ENCODE data around the gene ESPL1. TPM values are rescaled to one million over a fixed set of nuclear protein-coding genes. Genes with fewer than 3 reads are reported as not detected.

Gene ESPL1
- total and polyA plus RNA-seq, 2 donors (not counting 3 experiments of a cell fraction or from before 2014, with no cell fraction given) = 16.2 to 42.7 TPM

- peak overlapping the region; percentile 45 to 66 (median 63) for H3K4me3 ChIP-seq (replicated peaks in 1 of 3; ENCODE audit: insufficient read depth in 1 of 3, low read depth in 1 of 3, low read length in 3 of 3)
- ChIA-PET POLR2A (interaction anchor here (0.6 kb wide), 2 partner anchors 17 to 25 kb away, joined by 3 to 4 read pairs; no protein-coding TSS in a partner anchor), CTCF (interaction anchor here (1.0 to 4.2 kb wide), 19 partner anchors 10 to 201 kb away, joined by 3 to 29 read pairs (median 4); partner anchors contain the start of genes AAAS, ESPL1, MYG1 and PFDN5)
- H3K9ac ChIP-seq (replicated peaks; ENCODE audit: extremely low read depth, insufficient read depth, low read length) = peak overlapping the region; percentile 40
- TF ChIP-seq CTCF (IDR thresholded peaks at IDR 0.05; ENCODE audit: extremely low read depth in 1 of 2, insufficient read depth in 1 of 2, low read depth in 1 of 2, low read length in 2 of 2) (no peak), FOS (IDR thresholded peaks at IDR 0.05; ENCODE audit: borderline replicate concordance, insufficient read depth, low read length) (no peak), MAX (IDR thresholded peaks at IDR 0.05; ENCODE audit: insufficient read depth, insufficient read length) (no peak), GATA2 (IDR thresholded peaks at IDR 0.05; ENCODE audit: insufficient read depth, insufficient read length, low read depth, low read length) (no peak), JUN (IDR thresholded peaks at IDR 0.05; ENCODE audit: borderline replicate concordance, insufficient read depth, insufficient read length, low read depth) (no peak), POLR2A (IDR thresholded peaks at IDR 0.05; ENCODE audit: low read depth, low read length) (peak; percentile 58), POLR2AphosphoS5 (IDR thresholded peaks at IDR 0.05; ENCODE audit: insufficient read depth, low read depth, low read length) (peak; percentile 14), EZH2 (IDR thresholded peaks at IDR 0.05; ENCODE audit: borderline replicate concordance, low read depth, low read length, severe bottlenecking) (no peak), MYC (IDR thresholded peaks at IDR 0.05; ENCODE audit: low read depth, low read length) (no peak)
- FAIRE-seq = peak; percentile 28
- H3K9me1 ChIP-seq (replicated peaks; ENCODE audit: control insufficient read depth, extremely low read depth, insufficient read depth, low read length) = no peaks in the 10 kb centered on the region
- H3K36me3 ChIP-seq (ENCODE audit: control insufficient read depth in 2 of 2, extremely low read depth in 1 of 2, insufficient read depth in 2 of 2, low read length in 2 of 2) = no peaks in the 10 kb centered on the region
- DNase-seq (ENCODE audit: low read depth, low spot score) = peak; percentile 79
- peak overlapping the region; percentile 75 for H3K4me2 ChIP-seq (ENCODE audit: insufficient read depth, low read length)
- no peak overlapping the region for H3K27ac ChIP-seq (ENCODE audit: insufficient read depth, low read depth, low read length)
- H3K79me2 ChIP-seq (ENCODE audit: control insufficient read depth, insufficient read depth, low read length) = no peaks in the 10 kb centered on the region
- no TSS peak for BruUV-seq (replicated peaks)
- H4K20me1 ChIP-seq (replicated peaks; ENCODE audit: control insufficient read depth, extremely low read depth, insufficient read depth, low read length) = no peaks in the 10 kb centered on the region
- H3K9me3 ChIP-seq (replicated peaks; ENCODE audit: control insufficient read depth, insufficient read depth, low read length) = no peaks in the 10 kb centered on the region
- intact Hi-C loops (cut with micrococcal nuclease) = loop anchor here (2.0 to 5.0 kb wide), 3 partner anchors 75 to 282 kb away; partner anchors contain the start of genes AAAS, PFDN5 and TARBP2
- H3K4me1 ChIP-seq (ENCODE audit: control insufficient read depth, extremely low read depth, insufficient read depth, low read length) = peaks cover 55% of the 10 kb centered on the region
- dilution Hi-C loops (cut with MboI; ENCODE audit: extremely low pct_ligation_motif_present, low sequenced_read_pairs) = no loop called here
- H2AFZ ChIP-seq (ENCODE audit: low read depth, low read length) = peak overlapping the region; percentile 93
- H3K27me3 ChIP-seq (ENCODE audit: control insufficient read depth in 2 of 2, insufficient read depth in 2 of 2, low read length in 2 of 2) = no peaks in the 10 kb centered on the region
These were observed 48.0 kb upstream of the ESPL1 start for GRCh38 chr12:53219956-53220693.
